IPS DF 19.7 (cell line): ENCODE data around the gene PITRM1.
"Not testable (repeated sequence)": the region's sequence is repeated elsewhere in the genome, so short reads cannot be mapped to it uniquely, and the experiment has no call there.

Experiments
- DNase-seq: peaks from one replicate; pipeline ENCODE4 v3.0.0-alpha.2; 2013; ENCODE audit warnings: low read depth, low spot score

The PITRM1 gene

DNA sequence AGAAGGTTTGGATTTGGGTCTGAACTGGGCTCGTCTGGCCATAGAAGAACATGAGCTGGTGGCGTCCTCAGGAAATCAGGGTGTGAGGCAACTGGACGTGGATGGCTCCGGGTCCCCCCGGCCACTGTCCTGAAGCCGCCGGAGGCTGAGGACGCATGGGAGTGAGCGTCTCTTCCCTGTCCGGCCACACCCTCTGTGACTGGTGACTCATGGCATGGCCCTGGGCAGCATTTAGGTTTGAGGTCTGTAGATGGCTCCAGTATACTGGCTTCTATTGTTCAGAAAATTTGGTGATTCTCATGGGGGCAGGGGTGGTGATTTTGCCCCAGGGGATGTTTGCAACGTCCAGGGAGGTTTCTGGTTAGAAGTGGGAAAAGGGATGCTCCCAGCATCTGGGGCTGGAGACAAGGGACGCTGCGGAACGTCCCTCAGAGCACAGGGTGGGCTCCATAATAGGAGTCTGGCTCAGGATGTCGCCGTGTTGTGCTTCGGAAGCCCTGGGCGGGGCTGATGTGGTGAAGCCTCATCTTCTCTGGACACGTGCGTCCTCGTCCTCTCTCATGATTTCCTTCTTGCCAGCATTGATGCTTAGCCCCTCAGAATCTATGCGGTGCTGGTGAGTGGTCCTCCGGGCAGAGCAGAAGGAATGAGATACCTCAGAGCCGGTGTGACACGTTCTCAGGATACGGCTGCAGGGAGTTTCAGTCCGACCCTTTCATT lies 49.9 kb downstream of the PITRM1 start:
- no peak for DNase-seq

DNA sequence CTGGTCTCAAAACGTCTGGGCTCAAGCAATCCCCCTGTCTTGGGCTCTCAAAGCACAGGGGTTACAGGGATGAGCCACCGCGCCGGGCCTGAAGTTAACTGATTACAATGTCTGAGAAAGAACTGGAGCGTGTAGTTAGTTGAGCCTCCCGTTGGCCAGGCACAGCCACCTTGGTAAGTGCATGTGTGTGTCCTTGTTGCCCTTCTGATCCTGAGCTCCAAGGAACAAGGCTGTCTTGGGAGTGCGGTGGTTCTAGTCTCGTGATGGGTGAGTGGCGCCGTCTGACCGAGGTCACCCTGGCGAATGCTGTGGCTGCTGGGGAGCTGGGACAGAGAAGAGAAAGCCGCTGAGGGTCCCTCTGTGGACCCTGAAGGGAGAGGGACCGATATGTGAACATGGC lies 50.5 kb downstream of the PITRM1 start:
- no peak for DNase-seq

DNA sequence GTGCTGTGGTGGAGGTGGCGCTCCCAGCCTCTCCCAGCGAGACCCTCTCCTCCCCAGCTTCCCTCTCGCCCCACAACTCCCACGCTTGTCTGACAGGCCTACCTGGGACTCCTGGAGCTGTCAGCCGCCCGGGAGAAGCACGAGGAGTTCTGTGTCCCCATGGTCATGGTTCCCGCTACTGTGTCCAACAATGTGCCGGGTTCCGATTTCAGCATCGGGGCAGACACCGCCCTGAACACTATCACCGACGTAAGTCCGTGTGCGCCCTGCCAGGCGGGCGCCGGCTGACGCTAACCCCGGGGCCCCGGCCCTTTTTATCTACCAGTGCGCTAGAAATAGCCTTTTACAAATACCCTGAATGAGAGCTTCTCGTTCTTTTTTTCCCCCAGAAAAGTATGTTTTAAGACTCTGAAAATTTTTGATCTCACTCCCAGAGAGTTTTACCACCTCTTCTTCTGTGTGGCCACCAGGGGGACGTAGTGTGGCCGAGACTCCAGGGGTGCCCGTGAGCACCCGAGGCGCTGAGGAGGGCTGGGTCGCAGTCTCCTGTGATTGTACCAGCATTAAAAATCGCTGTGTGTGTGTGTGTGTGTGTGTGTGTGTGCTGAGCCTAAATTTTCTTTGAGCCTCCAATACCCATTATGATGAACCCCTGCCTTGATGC lies 52.7 kb downstream of the PITRM1 start:
- no peak for DNase-seq

DNA sequence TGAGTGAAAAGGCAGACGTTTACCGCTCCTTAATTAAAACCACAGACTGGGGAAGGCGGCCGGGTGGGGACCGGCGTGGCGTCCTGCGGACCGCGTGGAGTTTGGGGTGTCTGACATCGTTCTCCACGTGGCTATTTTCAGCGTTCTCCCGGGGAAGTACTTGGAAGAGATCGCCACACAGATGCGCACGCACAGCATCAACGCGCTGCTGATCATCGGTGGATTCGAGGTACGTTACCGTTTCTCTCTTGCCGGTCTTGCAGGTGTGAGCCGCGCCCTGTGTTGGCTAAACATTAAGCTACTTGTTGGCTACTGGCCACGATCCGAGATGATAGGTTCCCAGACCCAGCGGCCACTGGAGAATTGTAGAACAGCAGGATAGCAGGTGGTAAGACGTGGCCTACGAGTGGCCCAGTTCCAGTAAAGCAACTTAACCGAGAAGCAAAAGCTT lies 53.9 kb downstream of the PITRM1 start:
- DNase-seq, result no peak

DNA sequence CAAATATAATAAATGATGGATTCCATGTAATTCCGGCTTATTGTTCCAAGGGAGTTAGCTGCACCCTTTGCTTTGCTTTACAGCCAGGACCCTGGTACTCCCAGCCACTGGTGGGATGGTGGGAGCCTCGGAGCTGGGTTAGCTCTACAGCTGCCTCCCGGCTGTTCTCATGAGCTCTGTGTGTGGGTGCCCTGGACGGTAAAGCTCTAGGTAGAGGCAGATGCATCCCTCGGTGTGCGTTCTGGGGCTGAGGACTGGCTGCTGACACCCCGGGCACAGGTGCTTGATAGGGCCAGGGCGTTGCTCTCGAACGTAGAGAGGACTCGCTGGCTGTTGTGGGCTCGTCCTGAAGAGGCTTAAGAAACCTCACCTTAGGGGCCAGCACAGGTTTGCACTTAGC lies 55.1 kb downstream of the PITRM1 start:
- no peak for DNase-seq

DNA sequence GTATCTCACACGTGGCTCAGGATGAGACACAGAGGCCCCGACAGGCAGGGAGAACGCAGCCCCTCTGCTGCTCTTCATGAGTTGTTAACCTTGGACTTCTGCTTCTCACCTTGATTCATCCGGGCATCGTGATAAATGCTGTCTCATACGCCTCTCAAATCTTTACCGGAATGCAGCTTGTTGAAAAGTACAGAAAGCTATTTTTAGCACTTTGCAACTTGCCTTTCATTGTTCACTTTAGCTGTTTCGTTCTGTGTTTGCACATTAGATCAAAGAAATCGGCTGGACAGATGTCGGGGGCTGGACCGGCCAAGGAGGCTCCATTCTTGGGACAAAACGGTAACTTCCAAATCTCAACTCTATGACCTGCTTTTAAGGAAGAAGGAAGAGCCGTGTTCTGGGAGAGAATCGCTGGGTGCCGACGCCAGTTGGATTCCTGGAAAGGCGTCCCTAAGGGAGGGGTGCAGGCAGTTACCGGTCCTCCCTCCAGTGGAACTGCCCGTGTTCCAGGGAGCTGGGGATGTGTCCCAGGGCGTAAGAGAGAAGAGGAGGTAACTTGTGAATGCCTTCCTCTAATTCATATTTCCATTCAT lies 56.0 kb downstream of the PITRM1 start:
- DNase-seq, result no peak

DNA sequence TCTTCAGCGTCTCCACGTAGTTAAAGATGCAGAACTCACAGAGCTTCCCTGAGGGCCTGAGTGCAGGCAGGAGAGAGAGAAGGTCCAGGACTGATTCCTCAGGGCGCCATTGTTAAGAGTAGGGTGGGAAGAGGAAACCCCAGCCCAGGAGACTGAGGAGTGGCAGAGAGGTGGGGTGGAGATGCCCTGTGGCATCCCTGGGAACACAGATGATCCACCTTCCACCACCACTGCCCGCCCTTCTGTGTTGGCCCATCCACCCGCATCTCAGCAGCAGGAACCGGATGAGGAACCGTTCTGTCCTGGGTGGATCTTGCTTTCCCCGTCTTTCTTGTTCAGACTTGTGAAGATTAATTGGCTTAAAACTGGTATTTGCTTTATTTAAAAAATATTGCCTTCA lies 56.9 kb downstream of the PITRM1 start:
- no peak for DNase-seq

DNA sequence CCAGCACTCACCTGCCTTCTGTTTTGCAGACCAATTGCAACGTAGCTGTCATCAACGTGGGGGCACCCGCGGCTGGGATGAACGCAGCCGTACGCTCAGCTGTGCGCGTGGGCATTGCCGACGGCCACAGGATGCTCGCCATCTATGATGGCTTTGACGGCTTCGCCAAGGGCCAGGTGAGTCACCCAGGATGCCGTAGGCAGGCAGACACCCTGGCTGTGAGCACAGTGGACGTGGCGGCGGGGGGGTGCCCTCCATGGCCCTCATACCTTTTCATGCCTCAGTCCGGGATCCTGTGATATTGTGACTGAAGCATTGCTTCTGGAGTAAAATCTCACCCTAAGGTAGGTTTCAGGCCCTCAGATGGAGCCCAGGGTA lies 59.2 kb downstream of the PITRM1 start:
- no peak for DNase-seq

DNA sequence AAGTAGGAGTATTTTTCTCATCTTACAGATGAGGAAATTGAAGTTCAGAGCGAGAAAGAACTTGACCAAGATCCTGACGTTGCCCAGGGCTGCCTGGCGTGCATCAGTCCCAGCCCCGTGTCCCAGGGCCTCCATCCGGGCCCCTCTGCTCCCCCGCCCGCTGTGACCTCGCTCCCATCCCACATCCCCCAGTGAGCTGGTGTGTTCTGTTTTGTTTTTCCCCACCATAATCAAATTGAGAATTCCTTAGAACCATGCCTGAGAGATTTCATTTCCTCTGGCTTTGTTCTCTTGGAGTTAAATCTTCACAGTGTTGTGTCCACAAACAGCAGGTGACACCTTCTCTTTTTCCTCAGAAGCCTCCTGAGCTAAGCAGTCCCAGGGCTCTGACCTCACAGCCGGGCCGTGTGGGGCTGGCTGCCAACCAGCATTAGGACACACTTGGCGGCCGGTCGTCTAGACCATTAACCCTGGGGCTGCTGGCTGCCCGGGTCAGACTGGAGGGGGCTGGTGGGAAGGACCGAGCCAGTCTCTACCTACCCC lies 60.9 kb downstream of the PITRM1 start:
- no peak for DNase-seq

DNA sequence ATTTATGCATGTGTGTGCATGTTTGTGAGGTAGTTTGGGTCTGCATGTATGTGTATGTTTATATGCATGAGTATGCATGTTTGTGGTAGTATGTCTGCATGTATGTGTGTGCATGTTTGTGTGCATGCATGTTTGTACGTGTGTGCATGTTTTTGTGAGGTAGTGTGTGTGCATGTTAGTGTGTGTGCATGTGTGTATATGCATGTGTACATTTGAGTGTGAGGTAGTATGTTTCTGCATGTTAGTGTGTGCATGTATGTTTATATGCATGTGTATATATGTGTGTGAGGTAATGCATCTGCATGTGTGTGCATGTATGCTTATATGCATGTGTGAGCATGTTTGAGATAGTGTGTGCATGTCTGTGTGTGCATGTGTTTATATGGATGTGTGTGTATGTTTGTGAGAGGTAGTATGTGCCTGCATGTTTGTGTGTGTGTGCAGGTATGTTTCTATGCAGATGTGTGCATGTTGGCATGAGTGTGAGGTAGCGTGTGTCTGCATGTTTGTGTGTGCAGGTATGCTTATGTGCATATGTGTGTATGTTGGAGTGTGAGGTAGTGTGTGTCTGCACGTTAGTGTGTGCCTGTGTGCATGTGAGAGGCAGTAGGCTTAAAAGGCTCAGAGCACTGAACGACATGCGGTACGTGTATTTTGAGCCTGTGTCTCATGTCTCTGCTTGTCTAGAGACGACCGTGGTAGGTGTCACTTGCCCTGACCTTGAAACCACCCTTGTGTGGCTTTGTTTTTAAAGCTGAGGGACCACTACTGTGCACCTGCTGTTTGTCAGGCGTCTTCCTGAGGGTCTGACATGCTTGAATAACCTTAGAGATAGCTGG lies 61.6 kb downstream of the PITRM1 start:
- no peak for DNase-seq

DNA sequence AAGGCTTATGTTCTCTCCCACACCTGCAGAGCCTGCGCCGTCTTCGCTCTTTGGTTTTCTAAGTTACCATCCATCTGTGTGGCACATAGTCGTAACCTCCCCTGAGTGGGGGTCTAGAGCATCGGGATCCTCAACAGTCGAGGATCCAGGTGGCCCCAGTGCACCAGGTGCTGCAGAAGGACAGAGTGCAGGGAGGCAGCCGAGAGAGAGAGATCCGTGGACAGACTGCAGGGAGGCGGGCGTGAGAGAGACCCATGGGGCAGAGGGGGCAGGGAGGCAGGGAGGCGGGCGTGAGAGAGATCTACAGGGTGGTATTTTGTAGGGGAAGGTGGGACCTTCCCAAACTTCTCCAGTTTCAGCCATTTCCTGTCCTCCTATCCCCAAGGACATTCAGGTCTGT lies 62.9 kb downstream of the PITRM1 start:
- DNase-seq, result no peak

DNA sequence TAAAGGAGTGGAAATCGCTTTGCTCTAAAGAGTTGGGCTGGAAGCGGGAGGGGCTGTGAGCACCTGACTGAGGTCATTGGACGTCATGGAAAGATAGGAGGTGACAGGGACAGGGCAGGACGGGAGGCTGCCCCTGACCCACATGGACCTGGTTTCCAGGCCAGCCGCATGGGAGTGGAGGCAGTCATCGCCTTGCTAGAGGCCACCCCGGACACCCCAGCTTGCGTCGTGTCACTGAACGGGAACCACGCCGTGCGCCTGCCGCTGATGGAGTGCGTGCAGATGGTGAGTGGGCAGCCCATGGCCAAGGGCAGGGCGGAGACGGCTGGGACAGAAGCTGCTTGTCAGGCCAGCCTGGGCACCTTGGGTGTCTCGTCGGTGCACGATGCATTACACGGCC lies 63.4 kb downstream of the PITRM1 start:
- DNase-seq, result no peak

DNA sequence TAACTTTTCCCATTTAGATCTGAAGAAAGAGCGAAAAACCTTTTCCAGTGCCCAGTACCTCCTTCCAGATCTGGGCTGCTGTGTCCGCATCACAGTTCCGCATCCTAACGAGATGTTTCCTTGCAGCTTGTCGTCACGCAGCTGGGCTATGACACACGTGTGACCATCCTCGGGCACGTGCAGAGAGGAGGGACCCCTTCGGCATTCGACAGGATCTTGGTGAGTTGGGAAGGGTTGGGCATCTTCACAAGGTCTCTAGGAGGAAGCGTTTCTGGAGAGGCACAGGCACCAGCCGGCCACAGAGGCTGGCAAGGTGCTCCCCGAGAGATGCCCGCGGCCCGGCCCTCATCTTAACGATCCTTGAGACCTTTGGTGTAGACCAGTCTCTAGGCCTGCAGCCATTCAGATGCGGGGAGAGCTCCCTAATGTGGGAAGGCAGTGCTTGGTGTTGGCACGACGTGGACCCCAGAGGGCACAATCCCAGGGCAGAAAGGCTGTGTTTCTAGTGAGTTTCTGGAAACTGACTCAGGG lies 63.9 kb downstream of the PITRM1 start:
- no peak for DNase-seq

DNA sequence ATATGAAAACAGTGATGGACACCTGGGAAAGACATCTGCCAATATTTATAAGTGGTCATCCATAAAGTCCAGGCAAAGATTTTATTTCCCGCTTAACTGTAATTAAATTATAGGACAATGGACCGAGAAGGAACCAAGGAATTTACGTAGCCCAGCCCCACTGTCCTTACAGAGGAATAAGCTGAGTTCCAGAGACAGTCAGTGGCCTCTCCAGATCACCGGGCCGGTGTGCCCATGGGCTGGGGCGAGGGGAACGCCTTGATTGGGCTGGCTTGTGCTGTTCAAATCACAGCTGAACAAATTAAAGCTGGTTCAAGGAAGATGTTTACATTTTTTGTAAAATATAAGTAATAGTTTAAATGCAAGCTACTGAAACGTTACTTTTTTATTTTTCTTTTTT lies 64.5 kb downstream of the PITRM1 start:
- no peak for DNase-seq

DNA sequence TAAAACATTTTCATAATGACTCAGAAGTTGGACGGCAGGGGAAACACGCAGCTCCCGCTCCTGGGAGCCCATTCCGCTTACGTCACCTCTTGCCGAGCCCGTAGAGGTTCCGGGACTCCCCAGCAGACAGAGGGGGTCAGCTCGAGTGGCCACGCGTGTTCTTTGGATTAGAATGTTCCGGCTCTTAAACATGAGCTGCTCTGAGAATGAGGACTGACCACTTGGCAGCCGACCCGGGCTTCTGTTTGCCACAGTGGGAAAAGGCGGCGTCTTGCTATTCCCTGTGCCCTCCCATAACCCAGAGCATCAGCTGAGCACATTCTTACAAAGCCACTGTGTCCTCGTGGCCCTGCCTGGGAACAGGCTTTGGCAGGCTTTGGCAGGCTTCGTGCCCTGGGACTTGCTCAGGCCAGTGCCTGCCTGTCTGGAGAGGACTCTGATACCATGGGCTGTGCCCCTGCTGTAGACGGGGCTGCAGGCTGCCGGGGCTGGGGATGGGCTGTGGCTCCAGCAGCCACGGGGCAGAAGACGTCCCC lies 65.1 kb downstream of the PITRM1 start:
- DNase-seq, result no peak

DNA sequence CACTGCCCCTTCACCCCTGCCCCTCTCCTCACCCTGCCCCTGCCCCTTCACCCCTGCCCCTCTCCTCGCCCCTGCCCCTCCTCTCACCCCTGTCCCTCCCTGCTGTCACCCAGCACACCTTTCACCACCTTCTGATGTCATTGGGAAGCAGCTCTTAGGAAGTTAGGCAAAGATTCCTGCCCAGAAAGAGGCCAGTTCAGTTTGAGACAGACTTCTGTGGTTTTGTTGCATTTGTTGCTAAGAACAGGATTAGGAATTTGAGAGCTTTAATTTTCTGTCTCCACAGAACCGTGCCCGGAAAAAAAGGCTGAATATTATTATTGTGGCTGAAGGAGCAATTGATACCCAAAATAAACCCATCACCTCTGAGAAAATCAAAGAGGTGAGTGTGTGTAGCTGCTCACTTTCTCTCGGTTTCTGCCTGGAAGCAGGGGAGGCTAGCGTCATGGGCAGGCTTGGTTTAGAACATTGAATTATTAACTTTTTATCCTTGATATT lies 65.6 kb downstream of the PITRM1 start:
- DNase-seq, result no peak

DNA sequence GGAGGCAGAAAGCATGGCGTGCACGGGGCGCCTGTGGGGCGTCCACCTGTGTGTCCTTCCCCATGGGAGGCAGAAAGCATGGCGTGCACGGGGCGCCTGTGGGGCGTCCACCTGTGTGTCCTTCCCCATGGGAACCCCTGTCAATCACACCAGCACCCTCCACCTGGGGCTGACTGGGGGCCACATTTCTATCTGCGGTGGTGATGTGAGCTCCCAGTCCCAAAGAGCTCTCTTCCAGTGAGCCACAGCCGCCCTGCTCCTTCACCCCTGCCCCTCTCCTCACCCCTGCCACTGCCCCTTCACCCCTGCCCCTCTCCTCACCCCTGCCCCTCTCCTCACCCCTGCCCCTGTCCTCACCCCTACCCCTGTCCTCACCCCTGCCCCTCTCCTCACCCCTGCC lies 66.3 kb downstream of the PITRM1 start:
- not testable (repeated sequence) for DNase-seq

DNA sequence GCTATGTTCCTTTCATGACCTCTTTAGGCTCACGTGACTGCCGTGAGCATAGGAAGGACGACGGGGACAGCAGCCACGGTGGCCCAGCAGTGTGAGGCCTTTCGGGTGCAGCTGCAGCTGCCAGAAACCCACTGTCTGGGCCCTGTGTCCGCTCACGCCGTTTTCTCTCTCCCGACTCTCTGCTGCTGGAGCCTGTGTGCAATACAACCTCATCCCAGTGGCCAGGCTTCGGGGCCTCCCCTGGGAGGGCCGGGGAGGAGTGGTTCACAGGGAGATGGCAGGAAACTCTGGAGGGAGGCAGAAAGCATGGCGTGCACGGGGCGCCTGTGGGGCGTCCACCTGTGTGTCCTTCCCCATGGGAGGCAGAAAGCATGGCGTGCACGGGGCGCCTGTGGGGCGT lies 66.7 kb downstream of the PITRM1 start:
- no peak for DNase-seq

DNA sequence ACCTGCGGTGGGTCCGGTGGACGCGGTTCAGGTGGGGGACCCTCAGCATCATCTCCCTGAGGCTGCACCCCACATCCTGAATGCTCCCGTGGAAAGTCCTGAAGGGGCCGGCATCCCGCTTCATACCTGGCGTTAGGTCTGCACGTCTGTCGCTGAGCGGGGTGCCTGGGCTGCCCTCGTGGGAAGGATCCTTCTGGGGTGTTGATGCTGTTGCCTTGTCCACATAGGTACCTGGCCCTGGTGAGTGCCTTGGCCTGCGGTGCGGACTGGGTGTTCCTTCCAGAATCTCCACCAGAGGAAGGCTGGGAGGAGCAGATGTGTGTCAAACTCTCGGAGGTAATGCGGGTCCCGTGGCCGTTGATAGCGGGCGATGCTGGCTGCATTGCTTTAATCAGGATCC lies 67.4 kb downstream of the PITRM1 start:
- no peak for DNase-seq

DNA sequence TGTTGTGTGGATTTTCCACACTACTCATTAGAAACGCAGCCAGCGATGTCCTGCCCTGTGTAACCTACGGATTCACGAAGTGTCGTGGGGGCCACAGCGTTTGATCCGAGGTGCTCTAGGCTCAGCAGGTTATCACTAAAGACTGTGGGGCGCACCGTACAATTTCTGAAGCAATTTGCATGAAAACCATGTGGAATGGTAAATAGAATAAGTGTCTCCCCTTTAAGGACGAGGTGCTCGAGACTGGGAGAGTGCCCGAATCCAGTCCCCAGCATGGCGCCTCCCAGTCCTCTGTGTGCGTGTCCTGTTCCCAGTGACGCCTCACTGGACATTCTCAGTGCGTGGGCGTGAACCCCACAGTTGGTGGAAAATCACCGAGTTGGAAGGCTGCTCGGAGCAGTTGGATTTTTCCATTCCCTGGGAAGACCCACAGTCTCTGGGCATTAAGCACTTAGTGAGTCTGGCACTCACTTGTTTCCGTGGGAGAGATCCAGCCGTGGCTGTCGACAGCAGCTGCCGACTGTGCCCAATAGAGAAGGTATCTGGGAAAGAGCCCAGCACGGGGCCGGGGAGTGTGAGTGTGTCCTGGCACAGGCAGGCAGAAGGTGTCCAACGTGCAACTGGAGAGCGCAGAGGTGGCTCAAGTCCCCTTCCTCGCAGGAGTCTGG lies 68.2 kb downstream of the PITRM1 start:
- no peak for DNase-seq

DNA sequence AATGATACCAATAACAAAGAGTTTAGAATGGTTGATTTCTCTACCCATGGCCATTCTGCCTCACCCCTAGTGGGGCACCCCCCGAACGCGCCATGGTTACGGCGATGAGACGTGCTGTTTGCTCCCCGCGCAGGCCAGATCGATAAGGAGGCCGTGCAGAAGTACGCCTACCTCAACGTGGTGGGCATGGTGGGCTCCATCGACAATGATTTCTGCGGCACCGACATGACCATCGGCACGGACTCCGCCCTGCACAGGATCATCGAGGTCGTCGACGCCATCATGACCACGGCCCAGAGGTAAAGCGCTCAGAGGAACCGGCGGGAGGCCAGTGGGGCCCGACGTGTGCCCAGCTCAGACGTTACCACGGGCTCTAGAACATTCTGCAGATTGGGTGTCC lies 68.9 kb downstream of the PITRM1 start:
- no peak for DNase-seq
